ENCODE results near the gene UBE2E2.

UBE2E2 gene

GRCh38 chr3:23485922-23486321 is 282.8 kb downstream of the UBE2E2 start:
- Histone ChIP-seq H3K9me3 (ENCODE audit: control insufficient read depth, insufficient read depth, low read length) (peaks cover 20% of the 10 kb centered on the region), H3K36me3 (ENCODE audit: control insufficient read depth, low read length) (no peaks in the 10 kb centered on the region), H4K20me1 (ENCODE audit: control insufficient read depth, insufficient read depth, low read depth, low read length) (no peaks in the 10 kb centered on the region)

GRCh38 chr3:23487015-23487414 is 283.9 kb downstream of the UBE2E2 start:
- Histone ChIP-seq H3K79me2 (ENCODE audit: control insufficient read depth, low read length) (no peaks in the 10 kb centered on the region), H3K4me2 (ENCODE audit: low read length) (no peak overlapping the region), H4K20me1 (ENCODE audit: control insufficient read depth, insufficient read depth, low read depth, low read length) (no peaks in the 10 kb centered on the region), H3K9me2 (replicated peaks; ENCODE audit: control insufficient read depth, low read length) (no peaks in the 10 kb centered on the region), H3K4me3 (ENCODE audit: low read length) (no peak overlapping the region), H3K9me3 (ENCODE audit: control insufficient read depth, insufficient read depth, low read length) (peaks cover 20% of the 10 kb centered on the region), H3F3A (ENCODE audit: control insufficient read depth, insufficient read depth) (no peaks in the 10 kb centered on the region), H3K27ac (ENCODE audit: low read depth, low read length) (no peak overlapping the region), H3K4me1 (ENCODE audit: control insufficient read depth, low read length) (no peaks in the 10 kb centered on the region), H3K36me3 (ENCODE audit: control insufficient read depth, low read length) (no peaks in the 10 kb centered on the region), H3K27me3 (ENCODE audit: control insufficient read depth, low read length) (no peaks in the 10 kb centered on the region)
- no peak for TF ChIP-seq CTCF (IDR thresholded peaks at IDR 0.05; ENCODE audit: low read depth, low read length, poor library complexity, severe bottlenecking)
- no peak for TF ChIP-seq EZH2phosphoT487 (IDR thresholded peaks at IDR 0.05; ENCODE audit: borderline replicate concordance, low read length)

More at GRCh38 chr3:23485922-23486321, 282.8 kb downstream of the UBE2E2 start:
- Histone ChIP-seq H3K4me3 (ENCODE audit: low read length) (no peak overlapping the region), H3K27ac (ENCODE audit: low read depth, low read length) (no peak overlapping the region), H3F3A (ENCODE audit: control insufficient read depth, insufficient read depth) (no peaks in the 10 kb centered on the region), H3K4me2 (ENCODE audit: low read length) (no peak overlapping the region), H3K27me3 (ENCODE audit: control insufficient read depth, low read length) (no peaks in the 10 kb centered on the region), H3K79me2 (ENCODE audit: control insufficient read depth, low read length) (no peaks in the 10 kb centered on the region), H3K9me2 (replicated peaks; ENCODE audit: control insufficient read depth, low read length) (no peaks in the 10 kb centered on the region), H3K4me1 (ENCODE audit: control insufficient read depth, low read length) (no peaks in the 10 kb centered on the region)
- TF ChIP-seq EZH2phosphoT487 (IDR thresholded peaks at IDR 0.05; ENCODE audit: borderline replicate concordance, low read length), result no peak
- no peak for TF ChIP-seq CTCF (IDR thresholded peaks at IDR 0.05; ENCODE audit: low read depth, low read length, poor library complexity, severe bottlenecking)

GRCh38 chr3:23488618-23489017 is 285.5 kb downstream of the UBE2E2 start:
- no peaks in the 10 kb centered on the region for H3K4me1 ChIP-seq (ENCODE audit: control insufficient read depth, low read length)
- no peaks in the 10 kb centered on the region for H4K20me1 ChIP-seq (ENCODE audit: control insufficient read depth, insufficient read depth, low read depth, low read length)
- H3K4me3 ChIP-seq (ENCODE audit: low read length), result no peak overlapping the region
- no peak overlapping the region for H3K4me2 ChIP-seq (ENCODE audit: low read length)
- H3K79me2 ChIP-seq (ENCODE audit: control insufficient read depth, low read length), result no peaks in the 10 kb centered on the region
- H3K9me2 ChIP-seq (replicated peaks; ENCODE audit: control insufficient read depth, low read length), result no peaks in the 10 kb centered on the region
- H3K27me3 ChIP-seq (ENCODE audit: control insufficient read depth, low read length), result no peaks in the 10 kb centered on the region
- TF ChIP-seq CTCF (IDR thresholded peaks at IDR 0.05; ENCODE audit: low read depth, low read length, poor library complexity, severe bottlenecking) (no peak), EZH2phosphoT487 (IDR thresholded peaks at IDR 0.05; ENCODE audit: borderline replicate concordance, low read length) (no peak)
- no peaks in the 10 kb centered on the region for H3K36me3 ChIP-seq (ENCODE audit: control insufficient read depth, low read length)
- peaks cover 20% of the 10 kb centered on the region for H3K9me3 ChIP-seq (ENCODE audit: control insufficient read depth, insufficient read depth, low read length)
- H3F3A ChIP-seq (ENCODE audit: control insufficient read depth, insufficient read depth), result no peaks in the 10 kb centered on the region
- no peak overlapping the region for H3K27ac ChIP-seq (ENCODE audit: low read depth, low read length)
